CD14-positive monocyte (primary cell): ENCODE data around the gene BTBD3. TPM values are rescaled to one million over a fixed set of nuclear protein-coding genes. Genes with fewer than 3 reads are reported as not detected.

Source experiments
- DNase-seq, 3 donors: peaks; one replicate each; pipeline ENCODE4 v3.0.0-alpha.2; 2011 to 2022
- H2AFZ ChIP-seq: 2 replicates; pipeline ENCODE4 v1.6.0; 2012; ENCODE audit warnings: mild to moderate bottlenecking, low read depth, low read length, inconsistent platforms; ENCODE audit not compliant: insufficient read depth, poor library complexity, severe bottlenecking
- H3K27ac ChIP-seq, 2 donors: 1 replicate in 1 of 2; 2 replicates in 1 of 2; pipeline ENCODE4 v1.5.1; 2012 to 2013; ENCODE audit warnings: low read length in 2 of 2, control low read depth in 1 of 2, inconsistent platforms in 1 of 2, low read depth in 1 of 2, mild to moderate bottlenecking in 1 of 2
- H3K27me3 ChIP-seq, 2 donors: one replicate each; pipeline versions ENCODE4 v1.6.0 to v1.6.1; 2011 to 2013; ENCODE audit warnings: low read length in 2 of 2; ENCODE audit not compliant: control insufficient read depth in 2 of 2, insufficient read depth in 2 of 2
- H3K36me3 ChIP-seq, 2 donors: replicated peaks in 1 of 2; 1 replicate in 1 of 2; 2 replicates in 1 of 2; pipeline versions ENCODE4 v1.5.1 to v1.6.1; 2012 to 2013; ENCODE audit warnings: low read length in 2 of 2, control low read depth in 1 of 2, inconsistent platforms in 1 of 2, mild to moderate bottlenecking in 1 of 2; ENCODE audit not compliant: insufficient read depth in 2 of 2, control insufficient read depth in 1 of 2
- H3K4me1 ChIP-seq, 2 donors: 1 replicate in 1 of 2; 2 replicates in 1 of 2; pipeline versions ENCODE4 v1.5.1 to v1.6.1; 2012 to 2013; ENCODE audit warnings: low read length in 2 of 2, control low read depth in 1 of 2, inconsistent platforms in 1 of 2, mild to moderate bottlenecking in 1 of 2, moderate library complexity in 1 of 2; ENCODE audit not compliant: insufficient read depth in 2 of 2, control insufficient read depth in 1 of 2
- H3K4me2 ChIP-seq: replicated peaks from 2 replicates; pipeline ENCODE3; 2012; ENCODE audit warnings: low read length, moderate library complexity, mild to moderate bottlenecking; ENCODE audit not compliant: poor library complexity, severe bottlenecking; ENCODE audit errors: extremely low read depth
- H3K4me3 ChIP-seq, 3 experiments: fragments of 200-600 bp in 1 of 3; sonication (generic) in 1 of 3; replicated peaks in 1 of 3; 1 replicate in 2 of 3; 2 replicates in 1 of 3; pipeline ENCODE4 v1.5.1; 2011 to 2013; ENCODE audit warnings: low read length in 3 of 3, mild to moderate bottlenecking in 3 of 3, control low read depth in 2 of 3, low read depth in 2 of 3, inconsistent platforms in 1 of 3, moderate library complexity in 1 of 3
- H3K79me2 ChIP-seq: 2 replicates; pipeline ENCODE4 v1.6.0; 2012; ENCODE audit warnings: mild to moderate bottlenecking, control low read depth, inconsistent platforms, low read length, moderate library complexity; ENCODE audit not compliant: insufficient read depth
- H3K9ac ChIP-seq: 2 replicates; pipeline ENCODE4 v1.6.0; 2017; ENCODE audit warnings: low read length, mild to moderate bottlenecking; ENCODE audit not compliant: insufficient read depth, poor library complexity, severe bottlenecking
- H3K9me3 ChIP-seq, 2 donors: replicated peaks in 1 of 2; 1 replicate in 1 of 2; 2 replicates in 1 of 2; pipeline versions ENCODE4 v1.5.1 to v1.6.1; 2012 to 2013; ENCODE audit warnings: low read length in 2 of 2, control low read depth in 1 of 2; ENCODE audit not compliant: control insufficient read depth in 1 of 2, insufficient read depth in 1 of 2
- H4K20me1 ChIP-seq: 2 replicates; pipeline ENCODE4 v1.6.0; 2012; ENCODE audit warnings: mild to moderate bottlenecking, low read length, control low read depth, moderate library complexity; ENCODE audit not compliant: insufficient read depth
- H3K27ac Mint-ChIP-seq, 7 donors: one replicate each; pipeline ENCODE4 v1.8.0; 2020; ENCODE audit warnings: mild to moderate bottlenecking in 7 of 7, mixed read lengths in 7 of 7, moderate library complexity in 6 of 7, inconsistent platforms in 2 of 7
- H3K27me3 Mint-ChIP-seq, 3 donors: one replicate each; pipeline ENCODE4 v1.8.0; 2021 to 2022; ENCODE audit warnings: low read depth in 3 of 3, mild to moderate bottlenecking in 3 of 3, mixed read lengths in 3 of 3, moderate library complexity in 3 of 3, inconsistent platforms in 1 of 3
- H3K36me3 Mint-ChIP-seq, 2 donors: one replicate each; pipeline ENCODE4 v1.8.0; 2020; ENCODE audit warnings: mixed read lengths in 2 of 2, inconsistent platforms in 1 of 2, mild to moderate bottlenecking in 1 of 2
- H3K4me1 Mint-ChIP-seq: one replicate; pipeline ENCODE4 v1.8.0; 2020; ENCODE audit warnings: mild to moderate bottlenecking, mixed read lengths
- H3K4me3 Mint-ChIP-seq, 2 donors: one replicate each; pipeline ENCODE4 v1.8.0; 2020; ENCODE audit warnings: mild to moderate bottlenecking in 2 of 2, mixed read lengths in 2 of 2, moderate library complexity in 1 of 2
- H3K9me3 Mint-ChIP-seq, 7 donors: one replicate each; pipeline ENCODE4 v1.8.0; 2020 to 2022; ENCODE audit warnings: mixed read lengths in 7 of 7, mild to moderate bottlenecking in 6 of 7, moderate library complexity in 6 of 7, inconsistent platforms in 2 of 7
- WGBS: methylation state at CpG from one replicate; pipeline ENCODE4 v1.1.5; 2013; ENCODE audit warnings: missing lambda C conversion rate; ENCODE audit not compliant: insufficient coverage; 5-methylcytosine and 5-hydroxymethylcytosine counted together
- intact Hi-C, 2 donors: fragments of 100-400 bp; cut with micrococcal nuclease; formaldehyde crosslinking; loops; one replicate each; pipeline versions ENCODE4 v1.15.0 to v1.15.1; 2023
- polyA plus RNA-seq, 3 donors: library from polyadenylated mRNA; depleted of rRNA in 1 of 3; unstranded in 2 of 3; stranded (reverse) in 1 of 3; fragments of 300-500 nt in 2 of 3; fragments of >200 nt in 1 of 3; fragmentation: Illumina TruSeq in 2 of 3; gene quantifications; 1 replicate in 2 of 3; 2 replicates in 1 of 3; pipeline ENCODE4 v1.2.3, GENCODE V29; 2012 to 2021
- TF ChIP-seq, protein P1 (sequence below): fragments of 200-600 bp; IDR thresholded peaks from one replicate; pipeline ENCODE4 v1.8.0; 2022; ENCODE audit warnings: antibody characterized with exemption, mild to moderate bottlenecking

BTBD3 gene
- polyA plus RNA-seq, 3 donors, result 4.4 to 8.5 (median 5.5) TPM

DNA sequence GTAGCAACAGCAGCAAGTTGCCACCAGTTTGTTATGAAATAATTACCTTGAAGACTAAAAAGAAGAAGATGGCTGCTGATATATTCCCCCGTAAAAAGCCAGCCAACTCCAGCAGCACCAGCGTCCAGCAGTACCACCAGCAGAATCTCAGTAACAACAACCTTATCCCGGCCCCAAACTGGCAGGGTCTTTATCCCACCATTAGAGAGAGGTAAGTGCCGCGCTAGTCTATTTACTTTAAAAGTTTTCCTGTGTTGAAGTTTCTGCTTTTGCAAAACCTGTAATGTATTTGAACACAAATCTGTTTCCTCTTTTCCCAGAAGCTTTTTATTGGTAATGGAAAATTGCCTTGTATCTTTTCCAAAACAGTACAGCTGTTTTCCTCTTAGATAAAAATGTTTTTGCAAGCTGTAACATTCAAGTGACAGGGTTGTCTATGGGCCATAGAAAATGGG, 725 bp downstream of the BTBD3 start:
- no peaks in the 10 kb centered on the region for H3K9me3 Mint-ChIP-seq
- no peak overlapping the region for H3K9ac ChIP-seq
- no peaks in the 10 kb centered on the region for H3K27me3 ChIP-seq
- H3K27ac Mint-ChIP-seq, result peak overlapping the region in 1 of 7 donors; percentile 7
- peaks cover 3 to 11% of the 10 kb centered on the region in 2 donors for H3K36me3 ChIP-seq
- H3K4me3 Mint-ChIP-seq, result peak overlapping the region in 1 of 2 donors; percentile 82
- peak overlapping the region; percentile 35 for H3K4me2 ChIP-seq
- H3K27ac ChIP-seq, result no peak overlapping the region
- H3K4me1 Mint-ChIP-seq, result peaks cover 19% of the 10 kb centered on the region
- peaks cover under 1% of the 10 kb centered on the region for H3K79me2 ChIP-seq
- intact Hi-C loops, result no loop called here
- TF ChIP-seq, protein P1, sequence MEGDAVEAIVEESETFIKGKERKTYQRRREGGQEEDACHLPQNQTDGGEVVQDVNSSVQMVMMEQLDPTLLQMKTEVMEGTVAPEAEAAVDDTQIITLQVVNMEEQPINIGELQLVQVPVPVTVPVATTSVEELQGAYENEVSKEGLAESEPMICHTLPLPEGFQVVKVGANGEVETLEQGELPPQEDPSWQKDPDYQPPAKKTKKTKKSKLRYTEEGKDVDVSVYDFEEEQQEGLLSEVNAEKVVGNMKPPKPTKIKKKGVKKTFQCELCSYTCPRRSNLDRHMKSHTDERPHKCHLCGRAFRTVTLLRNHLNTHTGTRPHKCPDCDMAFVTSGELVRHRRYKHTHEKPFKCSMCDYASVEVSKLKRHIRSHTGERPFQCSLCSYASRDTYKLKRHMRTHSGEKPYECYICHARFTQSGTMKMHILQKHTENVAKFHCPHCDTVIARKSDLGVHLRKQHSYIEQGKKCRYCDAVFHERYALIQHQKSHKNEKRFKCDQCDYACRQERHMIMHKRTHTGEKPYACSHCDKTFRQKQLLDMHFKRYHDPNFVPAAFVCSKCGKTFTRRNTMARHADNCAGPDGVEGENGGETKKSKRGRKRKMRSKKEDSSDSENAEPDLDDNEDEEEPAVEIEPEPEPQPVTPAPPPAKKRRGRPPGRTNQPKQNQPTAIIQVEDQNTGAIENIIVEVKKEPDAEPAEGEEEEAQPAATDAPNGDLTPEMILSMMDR, result no peak
- H3K4me3 ChIP-seq, result peak overlapping the region in 1 of 3 experiments; percentile 18
- no peak overlapping the region for H2AFZ ChIP-seq
- WGBS, result 0% methylated on average over 1 of the region's 5 CpGs
- H3K4me1 ChIP-seq, result peaks cover 0 to 4% of the 10 kb centered on the region in 2 donors
- no peak for DNase-seq
- peaks cover 9 to 13% of the 10 kb centered on the region in 2 donors for H3K36me3 Mint-ChIP-seq
- H4K20me1 ChIP-seq, result peaks cover 12% of the 10 kb centered on the region
- no peaks in the 10 kb centered on the region for H3K9me3 ChIP-seq
- H3K27me3 Mint-ChIP-seq, result no peaks in the 10 kb centered on the region

DNA sequence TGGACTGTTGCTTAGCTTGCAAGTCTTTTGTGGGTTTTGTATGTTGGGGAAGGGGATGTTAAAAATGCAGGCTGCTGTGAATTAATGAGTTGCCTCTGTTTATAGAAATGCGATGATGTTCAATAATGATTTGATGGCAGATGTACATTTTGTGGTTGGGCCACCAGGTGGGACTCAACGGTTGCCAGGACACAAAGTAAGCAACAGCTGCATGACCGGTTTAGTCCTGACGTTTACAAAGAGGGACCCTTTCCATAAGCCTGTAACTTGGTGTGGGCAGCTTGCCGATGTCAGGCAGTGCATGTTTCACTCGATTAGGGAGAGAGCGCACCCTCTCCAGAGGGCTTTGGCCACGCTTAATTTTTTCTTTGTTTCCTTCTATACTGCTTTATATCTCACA, 1.3 kb downstream of the BTBD3 start:
- Histone ChIP-seq H3K9ac (no peak overlapping the region), H3K79me2 (no peaks in the 10 kb centered on the region), H3K27ac (no peak overlapping the region), H3K4me1 (peaks cover 0 to 4% of the 10 kb centered on the region in 2 donors), H3K4me2 (no peak overlapping the region), H3K36me3 (peaks cover 3 to 17% of the 10 kb centered on the region in 2 donors), H3K4me3 (no peak overlapping the region), H3K27me3 (no peaks in the 10 kb centered on the region), H3K9me3 (no peaks in the 10 kb centered on the region), H4K20me1 (peaks cover 12% of the 10 kb centered on the region), H2AFZ (no peak overlapping the region)
- intact Hi-C loops, result no loop called here
- no peaks in the 10 kb centered on the region for H3K27me3 Mint-ChIP-seq
- no peaks in the 10 kb centered on the region for H3K9me3 Mint-ChIP-seq
- no peak overlapping the region for H3K4me3 Mint-ChIP-seq
- 32% methylated on average over 6 of the region's 8 CpGs for WGBS
- DNase-seq, result no peak
- TF ChIP-seq, protein P1, result no peak
- peaks cover 19% of the 10 kb centered on the region for H3K4me1 Mint-ChIP-seq
- H3K36me3 Mint-ChIP-seq, result peaks cover 14 to 19% of the 10 kb centered on the region in 2 donors
- H3K27ac Mint-ChIP-seq, result no peak overlapping the region
